Measurements from ENCODE around the gene PARD3. TPM values are rescaled to one million over a fixed set of nuclear protein-coding genes. Genes with fewer than 3 reads are reported as not detected.
A peak's percentile ranks its signal among the peaks of the same experiment; 100 is the strongest.

PARD3 gene
- total and polyA plus RNA-seq, 7 donors = 20.2 to 84.4 (median 53.4) TPM

GRCh38 chr10:34506786-34507185, 308.3 kb downstream of the PARD3 start:
- TF ChIP-seq CTCF (IDR thresholded peaks at IDR 0.05) = no peak
- DNase-seq (no peak), ATAC-seq (no peak)
- Histone ChIP-seq H3K27me3 (ENCODE audit: insufficient read depth in 3 of 3, low read length in 2 of 3) (no peaks in the 10 kb centered on the region), H3K27ac (no peak overlapping the region), H3K4me3 (no peak overlapping the region), H3K4me1 (peaks cover 10% of the 10 kb centered on the region), H3K9me3 (no peaks in the 10 kb centered on the region), H3K36me3 (ENCODE audit: insufficient read depth in 1 of 2, low read depth in 1 of 2) (no peaks in the 10 kb centered on the region)
- WGBS, 3 donors = 93 to 97% (median 96%) methylated on average over 5 of the region's 5 CpGs
- intact Hi-C loops (cut with DNase I) = no loop called here

- ATAC-seq (peak in 1 of 4 donors; percentile 22), DNase-seq (no peak)
- Histone ChIP-seq H3K9me3 (no peaks in the 10 kb centered on the region), H3K4me1 (peaks cover 10% of the 10 kb centered on the region), H3K36me3 (ENCODE audit: insufficient read depth in 1 of 2, low read depth in 1 of 2) (no peaks in the 10 kb centered on the region), H3K27ac (no peak overlapping the region), H3K4me3 (no peak overlapping the region), H3K27me3 (ENCODE audit: insufficient read depth in 3 of 3, low read length in 2 of 3) (no peaks in the 10 kb centered on the region)
- TF ChIP-seq CTCF (IDR thresholded peaks at IDR 0.05) = no peak
- WGBS, 3 donors = 86 to 94% (median 89%) methylated on average over 2 of the region's 2 CpGs
- intact Hi-C loops (cut with DNase I) = no loop called here
Measured at GRCh38 chr10:34505338-34505737, 309.8 kb downstream of the PARD3 start.

GRCh38 chr10:34504534-34504933, 310.6 kb downstream of the PARD3 start:
- Histone ChIP-seq H3K27ac (no peak overlapping the region), H3K4me3 (no peak overlapping the region), H3K9me3 (no peaks in the 10 kb centered on the region), H3K4me1 (peaks cover 10% of the 10 kb centered on the region), H3K27me3 (ENCODE audit: insufficient read depth in 3 of 3, low read length in 2 of 3) (no peaks in the 10 kb centered on the region), H3K36me3 (ENCODE audit: insufficient read depth in 1 of 2, low read depth in 1 of 2) (no peaks in the 10 kb centered on the region)
- TF ChIP-seq CTCF (IDR thresholded peaks at IDR 0.05) = no peak
- intact Hi-C loops (cut with DNase I) = no loop called here
- DNase-seq (no peak), ATAC-seq (peak; percentile 88 to 95 (median 93))
- WGBS, 3 donors = 60 to 76% (median 61%) methylated on average over 3 of the region's 3 CpGs

GRCh38 chr10:34503704-34504103, 311.4 kb downstream of the PARD3 start:
- no peaks in the 10 kb centered on the region for H3K9me3 ChIP-seq
- no peaks in the 10 kb centered on the region for H3K36me3 ChIP-seq (ENCODE audit: insufficient read depth in 1 of 2, low read depth in 1 of 2)
- intact Hi-C loops (cut with DNase I) = no loop called here
- H3K4me3 ChIP-seq = no peak overlapping the region
- H3K27me3 ChIP-seq (ENCODE audit: insufficient read depth in 3 of 3, low read length in 2 of 3) = no peaks in the 10 kb centered on the region
- DNase-seq (no peak), ATAC-seq (no peak)
- 91 to 97% (median 93%) methylated on average over 2 of the region's 2 CpGs for WGBS, 3 donors
- H3K27ac ChIP-seq = no peak overlapping the region
- TF ChIP-seq CTCF (IDR thresholded peaks at IDR 0.05) = no peak
- peaks cover 10% of the 10 kb centered on the region for H3K4me1 ChIP-seq

GRCh38 chr10:34499612-34500279, 315.4 kb downstream of the PARD3 start:
- no peaks in the 10 kb centered on the region for H3K27me3 ChIP-seq (ENCODE audit: insufficient read depth in 3 of 3, low read length in 2 of 3)
- no peak for ATAC-seq
- no peaks in the 10 kb centered on the region for H3K9me3 ChIP-seq
- H3K4me1 ChIP-seq = peaks cover 4% of the 10 kb centered on the region
- intact Hi-C loops (cut with DNase I) = no loop called here
- no peak overlapping the region for H3K4me3 ChIP-seq
- no peak for TF ChIP-seq CTCF (IDR thresholded peaks at IDR 0.05)
- WGBS, 3 donors = 87 to 94% (median 90%) methylated on average over 3 of the region's 3 CpGs
- no peak overlapping the region for H3K27ac ChIP-seq
- no peak for DNase-seq
- no peaks in the 10 kb centered on the region for H3K36me3 ChIP-seq (ENCODE audit: insufficient read depth in 1 of 2, low read depth in 1 of 2)
